ENCODE results near the gene DAP3.
"Not testable (repeated sequence)": the region's sequence is repeated elsewhere in the genome, so short reads cannot be mapped to it uniquely, and the experiment has no call there.

Gene DAP3

DNA sequence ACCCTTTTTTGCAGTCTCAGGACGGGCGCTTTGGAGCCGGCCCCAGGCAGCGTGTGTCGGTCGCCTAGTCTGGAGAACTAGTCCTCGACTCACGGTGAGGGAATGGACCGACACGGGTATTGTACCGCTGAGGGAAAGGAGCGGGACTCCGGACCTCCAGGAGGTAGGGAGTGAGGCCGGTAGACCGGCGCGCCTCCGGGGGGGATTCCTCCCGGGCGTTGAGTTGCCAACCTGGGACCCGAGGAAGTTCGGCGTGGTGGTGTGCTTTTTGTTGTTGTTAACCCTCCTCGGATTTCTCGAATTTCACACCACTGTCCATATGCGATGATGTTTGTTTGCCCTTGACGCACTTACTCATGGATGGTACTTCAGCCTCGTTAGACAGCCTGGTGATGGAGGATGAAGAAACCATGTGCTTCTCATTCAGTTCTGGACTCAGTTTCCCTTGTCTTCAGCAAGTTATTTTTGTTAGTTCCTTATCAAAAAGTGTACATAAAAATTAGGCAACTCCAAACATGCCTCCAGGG is at the start of gene DAP3:
Gene DAP3, plus strand, starts transcription at position 11 of the 527 bp plus-strand sequence. CDS start 20,689 bp downstream, outside the sequence.
- DNase-seq: not testable (repeated sequence)

DNA sequence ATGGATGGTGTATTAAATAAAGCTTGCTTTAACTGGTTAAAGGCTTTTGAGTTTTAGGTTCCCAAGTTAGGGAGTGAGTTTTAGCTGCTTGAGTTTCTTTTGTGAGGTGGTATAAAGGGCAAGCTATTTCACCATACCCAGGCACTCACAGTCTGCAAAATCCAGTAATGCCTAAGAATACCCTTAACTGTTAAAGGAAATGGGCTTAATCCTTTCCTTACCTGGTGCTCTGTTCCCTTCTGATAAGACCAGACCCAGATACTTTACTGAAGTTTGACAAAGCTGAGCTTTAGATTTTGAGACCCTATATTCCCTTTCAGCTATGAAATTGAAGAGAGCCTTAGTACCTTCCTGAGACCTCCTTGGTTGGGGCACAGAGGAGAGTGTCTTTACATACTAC is 48.5 kb upstream of the DAP3 start:
- no peak for DNase-seq

DNA sequence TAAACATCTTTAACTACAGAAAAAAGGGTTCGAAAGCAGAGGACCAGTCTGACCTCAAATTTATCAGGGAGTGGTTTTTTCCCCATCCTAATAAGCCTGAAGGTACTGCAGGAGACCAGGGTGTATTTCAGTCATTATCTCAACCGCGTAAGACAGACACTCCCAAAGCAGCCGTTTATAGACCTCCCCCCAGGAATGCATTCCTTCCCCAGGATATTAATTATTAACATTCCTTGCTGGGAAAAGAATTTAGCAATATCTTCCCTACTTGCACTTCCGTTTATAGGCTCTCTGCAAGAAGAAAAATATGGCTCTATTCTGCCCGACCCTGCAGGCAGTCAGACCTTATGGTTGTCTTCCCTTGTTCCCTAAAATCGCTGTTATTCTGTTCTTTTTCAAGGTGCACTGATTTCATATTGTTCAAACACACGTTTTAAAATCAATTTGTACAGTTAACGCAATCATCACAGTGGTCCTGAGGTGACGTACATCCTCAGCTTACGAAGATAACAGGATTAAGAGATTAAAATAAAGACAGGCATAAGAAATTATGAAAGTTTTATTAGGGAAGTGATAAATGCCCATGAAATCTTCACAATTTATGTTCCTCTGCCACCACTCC is 46.2 kb upstream of the DAP3 start:
- not testable (repeated sequence) for DNase-seq

DNA sequence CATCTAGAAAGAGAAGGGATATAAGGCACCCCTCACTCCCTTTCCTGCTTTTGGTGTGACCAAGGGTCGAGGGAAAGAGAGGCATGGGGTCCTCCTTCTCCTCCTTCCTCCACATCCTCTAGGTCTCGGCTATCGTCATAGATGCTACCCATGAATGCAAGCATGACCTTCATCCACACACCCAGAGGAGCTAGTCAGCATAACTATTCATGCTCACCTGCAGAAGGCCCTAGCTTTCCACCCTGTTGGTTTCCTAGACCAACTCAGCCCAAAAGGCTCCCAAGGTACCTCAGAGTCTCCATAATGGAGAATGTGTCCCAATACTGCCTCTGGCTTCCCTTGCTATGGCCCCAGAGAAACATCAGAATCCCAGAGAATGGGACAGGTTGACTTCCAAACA is 45.7 kb upstream of the DAP3 start:
- DNase-seq: no peak

DNA sequence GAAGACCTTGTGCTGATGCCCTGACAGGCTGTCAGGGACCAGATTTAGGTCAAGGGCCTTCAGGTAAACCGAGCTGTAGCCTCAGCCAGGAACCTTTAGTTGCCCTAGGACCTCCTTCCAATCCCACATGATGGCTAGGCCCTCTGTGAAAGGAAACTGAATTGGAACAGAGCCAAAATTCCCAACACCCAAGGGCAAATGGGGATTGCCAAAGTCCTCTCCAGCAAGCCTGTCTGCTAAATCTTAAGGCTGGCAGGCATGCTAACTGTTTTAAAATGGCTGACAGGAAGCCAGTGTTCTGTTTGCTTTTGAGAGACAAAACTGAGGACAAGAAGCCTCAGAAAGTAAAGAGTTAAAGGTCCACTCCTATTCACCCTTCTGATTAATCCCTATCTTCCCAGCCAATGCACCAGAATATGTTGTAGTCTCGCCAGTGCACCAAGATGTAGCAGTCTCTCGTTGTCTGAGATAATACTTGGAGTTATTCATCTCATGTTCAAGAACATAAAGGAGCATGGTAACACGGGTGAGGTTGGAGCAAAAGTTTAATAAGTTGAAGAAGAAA is 43.8 kb upstream of the DAP3 start:
- DNase-seq: no peak

DNA sequence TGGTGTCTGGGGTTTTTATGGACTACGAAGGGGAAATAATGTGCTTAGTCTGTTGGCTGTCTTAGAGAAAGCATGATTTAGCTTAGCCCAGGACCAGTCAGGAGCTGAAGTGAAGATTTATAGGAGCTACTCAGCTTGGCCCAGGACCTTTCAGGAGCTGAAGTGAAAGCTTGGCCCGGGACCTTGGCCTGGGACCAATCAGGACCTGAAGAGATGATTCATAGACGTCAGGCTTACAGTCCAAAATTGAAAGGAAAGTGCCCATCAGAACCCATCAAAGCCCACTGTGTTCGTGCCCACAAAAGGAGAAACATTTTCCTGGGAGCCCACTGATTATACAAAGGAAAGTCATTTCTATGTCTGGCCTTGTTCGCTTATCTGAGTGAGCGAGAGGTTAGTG is 43.2 kb upstream of the DAP3 start:
- DNase-seq: no peak

DNA sequence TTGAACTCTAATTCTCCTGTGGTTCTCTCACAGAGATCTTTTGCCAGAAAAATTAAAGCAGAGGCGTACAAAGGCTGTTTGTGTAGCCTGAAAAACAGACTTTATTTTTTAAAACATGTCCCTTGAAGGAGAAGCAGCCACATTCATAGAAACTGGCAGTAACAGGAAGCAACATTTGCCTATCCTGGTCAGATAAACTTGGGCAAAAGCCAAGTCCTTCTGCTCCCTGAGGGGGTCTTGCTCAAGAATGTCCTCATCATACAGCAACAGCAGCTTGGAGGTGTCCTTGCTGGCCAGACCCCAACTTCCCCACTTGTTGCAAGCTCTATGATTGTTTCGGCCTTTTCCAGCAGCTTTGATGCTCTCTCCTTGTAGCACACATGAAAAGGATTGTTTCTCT is 42.6 kb upstream of the DAP3 start:
- no peak for DNase-seq

DNA sequence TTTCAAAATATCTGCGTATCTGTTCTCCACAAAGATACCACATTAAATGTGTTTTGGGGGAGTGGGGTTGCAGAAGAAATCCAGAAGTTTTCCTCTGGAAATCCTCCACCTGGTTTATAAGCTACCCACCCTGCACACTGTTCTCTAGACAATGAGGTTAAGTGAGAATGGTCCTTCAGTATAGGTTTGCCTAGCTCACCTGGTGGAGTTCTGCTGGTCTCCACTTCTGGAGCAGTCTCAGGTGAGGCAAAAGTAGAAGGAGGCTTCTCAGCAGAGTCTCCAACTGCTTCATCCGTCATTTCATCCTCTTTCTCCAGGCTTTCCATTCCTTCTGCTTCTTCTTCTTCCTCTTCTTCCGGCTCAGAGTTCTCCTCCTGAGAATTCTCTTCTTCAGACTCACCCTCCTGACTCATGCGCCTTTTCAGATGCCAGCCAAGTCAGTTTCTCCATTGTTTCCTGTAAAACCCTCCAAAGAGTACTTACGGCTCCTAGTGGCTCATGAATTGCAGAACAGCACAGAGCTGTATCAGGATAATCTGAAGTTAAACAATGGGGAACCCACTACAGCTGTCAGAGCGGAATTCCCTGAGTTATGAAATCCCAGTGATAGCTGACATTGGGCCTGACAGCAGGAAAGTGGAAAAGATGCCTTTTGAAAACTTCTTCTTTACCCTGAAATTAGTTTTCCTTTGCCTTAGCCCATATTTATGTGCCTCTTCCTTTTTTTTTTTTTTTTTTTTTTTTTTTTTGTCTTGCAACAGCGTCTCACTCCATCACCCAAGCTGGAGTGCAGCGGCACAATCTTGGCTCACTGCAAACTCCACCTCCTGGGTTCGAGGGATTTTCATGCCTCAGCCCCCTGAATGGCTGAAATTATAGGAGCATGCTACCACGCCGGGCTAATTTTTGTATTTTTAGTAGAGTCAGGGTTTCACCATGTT is 40.4 kb upstream of the DAP3 start:
- no peak for DNase-seq

DNA sequence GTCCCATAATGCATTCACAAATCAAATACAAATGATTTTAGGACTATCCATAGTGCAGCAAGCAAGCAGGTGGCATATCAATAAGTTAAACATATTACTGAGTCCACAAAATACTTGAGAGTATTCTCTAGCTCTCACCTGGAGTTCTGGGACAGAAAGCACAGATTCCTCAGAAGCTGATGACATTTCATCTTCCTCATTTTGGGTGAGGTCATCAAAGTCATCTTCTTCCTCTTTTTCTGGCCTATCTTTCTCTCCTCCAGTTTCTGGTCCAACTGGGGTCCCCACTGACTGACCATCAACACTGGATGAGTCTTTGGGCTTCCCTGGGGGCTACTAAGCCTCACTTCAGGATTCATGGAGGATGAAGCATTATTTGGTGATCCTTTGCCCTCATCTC is 39.2 kb upstream of the DAP3 start:
- no peak for DNase-seq

DNA sequence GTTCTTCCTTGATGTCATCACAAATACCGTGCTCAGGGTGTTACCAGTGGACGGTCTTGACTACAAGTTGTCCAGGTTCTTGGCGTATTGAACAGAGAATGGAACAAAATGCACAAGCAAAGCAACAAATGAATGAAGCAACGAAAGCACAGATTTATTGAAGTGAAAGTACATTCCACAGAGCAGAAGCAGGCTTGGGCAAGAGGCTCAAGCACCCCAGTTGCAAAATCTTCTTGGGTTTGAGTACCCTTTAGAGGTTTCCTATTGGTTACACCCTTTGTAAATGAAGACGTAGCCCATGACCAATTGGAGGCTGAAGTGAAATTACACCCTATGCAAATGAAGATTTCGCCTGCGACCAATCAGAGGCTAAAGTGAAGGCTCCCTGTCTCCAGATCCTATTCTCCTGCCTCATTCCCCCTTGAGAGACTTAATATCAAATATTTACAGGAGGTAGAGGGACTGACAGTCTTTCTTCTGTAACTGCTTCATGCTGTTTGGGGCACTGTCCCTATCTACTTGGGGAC is 38.6 kb upstream of the DAP3 start:
- no peak for DNase-seq

DNA sequence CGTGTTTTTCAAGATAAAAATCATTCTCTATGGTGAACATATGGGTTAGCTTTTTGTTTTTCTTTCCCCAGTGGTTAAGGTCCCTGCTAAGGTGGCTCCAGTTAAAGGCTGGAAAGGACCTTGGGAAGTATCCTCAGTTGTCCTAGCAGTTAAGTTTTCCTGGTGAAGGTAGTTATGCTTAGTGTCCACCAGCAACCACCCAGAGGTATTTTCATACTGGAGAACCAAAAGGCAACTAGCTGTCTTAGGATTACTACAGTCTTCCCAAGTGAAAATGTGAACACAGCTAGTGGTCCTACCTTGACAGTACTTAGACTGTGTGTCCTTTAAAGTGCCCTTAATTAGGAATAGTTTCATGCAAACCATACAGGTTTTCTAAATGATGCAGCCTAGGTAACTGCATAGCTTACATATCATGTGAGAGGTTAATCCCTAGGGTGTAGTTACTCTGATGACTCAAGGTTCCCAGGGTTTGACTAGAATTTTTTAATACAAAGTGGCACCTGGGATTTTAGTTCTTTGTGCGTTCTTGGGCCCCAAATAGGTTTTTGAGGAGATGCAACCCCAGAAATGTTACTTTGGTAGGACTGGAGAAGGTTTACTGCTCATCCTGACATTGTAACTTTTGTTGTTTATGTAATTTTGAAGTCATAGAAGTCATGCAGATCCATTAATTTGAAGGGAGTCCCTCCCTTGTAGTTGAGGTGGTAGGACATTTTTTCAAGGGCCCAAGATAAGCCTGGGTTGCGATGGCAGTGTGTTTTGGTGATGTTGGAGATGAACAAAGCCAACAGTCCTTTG is 36.8 kb upstream of the DAP3 start:
- no peak for DNase-seq

DNA sequence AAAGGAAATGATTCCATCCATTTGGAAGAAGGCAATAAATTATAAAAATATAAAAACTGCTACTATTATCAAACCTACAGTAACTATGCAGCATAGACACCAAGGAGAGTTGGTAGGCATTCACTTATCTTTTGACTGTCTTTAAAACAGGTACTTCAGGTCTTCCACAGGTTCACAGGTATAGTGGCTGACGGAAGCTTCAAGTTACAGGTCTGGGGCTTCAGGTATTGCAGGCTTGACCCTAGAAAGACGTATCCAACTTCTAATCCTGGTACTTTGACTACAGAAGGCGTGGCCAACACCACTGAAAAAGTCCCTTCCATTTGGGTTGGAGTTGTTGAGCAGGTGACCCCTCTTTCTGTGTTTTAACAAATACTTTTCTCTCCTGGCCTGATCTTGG is 35.9 kb upstream of the DAP3 start:
- DNase-seq: no peak

DNA sequence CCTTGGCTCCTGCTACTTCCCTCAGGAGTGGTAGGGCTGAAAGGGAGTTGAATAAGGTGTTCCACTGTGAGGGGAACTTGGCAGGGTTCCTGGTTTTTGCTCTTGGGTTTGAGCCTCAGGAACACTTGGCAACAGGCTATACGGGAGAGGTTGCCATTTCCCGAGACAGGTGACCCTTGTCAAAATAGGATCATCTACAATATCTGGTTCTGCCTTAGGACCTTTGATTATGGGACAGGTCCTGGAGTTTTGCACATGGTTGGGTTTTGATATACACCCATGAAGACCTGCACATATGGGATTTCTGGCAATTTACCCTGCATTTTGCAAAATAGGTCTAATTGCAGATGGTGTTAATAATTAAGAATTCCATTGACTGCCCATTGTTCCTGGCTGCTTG is 31.4 kb upstream of the DAP3 start:
- DNase-seq: no peak

DNA sequence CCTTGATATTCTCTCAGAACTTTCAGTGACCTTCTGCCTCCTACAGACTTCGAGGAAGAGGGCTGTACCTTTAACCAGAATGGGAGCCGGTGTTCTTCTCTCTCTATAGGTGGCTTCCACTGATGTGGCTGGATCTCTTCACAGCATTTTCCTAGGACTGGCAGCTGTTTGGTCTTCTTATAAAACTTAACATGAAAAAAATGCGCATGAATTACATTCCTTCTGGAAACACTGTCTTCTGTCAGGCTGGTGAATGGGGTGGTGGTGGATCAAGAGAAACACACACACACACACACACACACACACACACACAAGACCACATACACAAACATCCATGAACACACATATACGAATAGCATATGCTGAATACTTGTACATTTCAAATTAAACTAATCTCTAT is 27.7 kb upstream of the DAP3 start:
- not testable (repeated sequence) for DNase-seq

DNA sequence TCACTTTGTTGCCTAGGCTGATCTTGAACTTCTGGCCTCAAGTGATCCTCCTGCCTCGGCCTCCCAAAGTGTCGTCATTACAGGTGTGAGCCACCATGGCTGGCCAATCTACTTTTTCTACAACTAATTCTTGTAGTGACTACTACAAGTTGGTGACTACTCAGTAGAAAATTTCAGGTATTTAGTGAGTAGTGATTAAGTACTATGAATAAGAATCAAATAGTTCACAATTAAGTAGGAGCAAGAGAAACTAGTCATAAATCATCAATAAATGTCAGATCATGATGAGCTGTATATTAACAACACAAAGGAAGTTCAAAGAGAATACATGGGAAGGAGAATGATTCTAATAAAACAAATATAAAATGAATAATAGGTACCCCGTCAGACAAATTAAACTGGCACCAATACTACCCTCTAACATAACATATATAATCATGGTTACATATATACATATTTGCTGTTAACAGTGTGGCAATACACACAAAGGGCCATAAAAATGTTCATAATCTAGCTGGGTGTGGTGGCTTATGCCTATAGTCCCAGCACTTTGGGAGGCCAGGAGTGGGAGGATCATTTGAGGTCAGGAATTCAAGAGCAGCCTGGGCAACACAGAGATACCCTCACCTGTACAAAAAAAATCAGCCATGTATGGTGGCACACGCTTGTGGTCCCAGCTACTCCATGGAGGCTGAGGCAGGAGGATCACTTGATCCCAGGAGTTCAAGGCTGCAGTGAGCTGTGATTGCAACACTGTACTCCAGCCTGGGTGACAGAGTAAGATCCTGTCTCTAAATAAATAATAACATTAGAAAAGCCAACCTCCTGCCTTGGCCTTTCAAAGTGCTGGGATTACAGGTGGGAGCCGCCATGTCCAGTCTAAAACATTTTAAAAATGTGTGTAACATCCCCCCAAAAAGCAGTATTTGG is 19.4 kb upstream of the DAP3 start:
- no peak for DNase-seq

DNA sequence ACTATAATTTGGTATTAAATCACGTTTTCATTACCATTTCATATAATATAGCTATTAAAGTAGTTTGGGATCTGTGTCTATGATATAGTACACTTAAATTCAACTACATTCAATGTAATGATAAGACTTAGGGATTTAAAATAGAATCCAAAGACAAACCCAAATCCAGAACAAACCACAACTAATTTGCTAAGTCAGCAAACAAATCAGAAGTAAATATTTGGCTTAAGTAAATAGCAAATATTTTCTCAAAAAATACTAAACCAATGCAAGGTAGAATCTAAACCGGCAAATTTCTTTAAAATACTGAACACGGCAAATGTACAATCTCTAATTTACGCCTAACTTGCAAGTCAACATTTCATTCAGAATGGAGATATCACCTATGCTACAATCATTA is 17.1 kb upstream of the DAP3 start:
- DNase-seq: no peak

DNA sequence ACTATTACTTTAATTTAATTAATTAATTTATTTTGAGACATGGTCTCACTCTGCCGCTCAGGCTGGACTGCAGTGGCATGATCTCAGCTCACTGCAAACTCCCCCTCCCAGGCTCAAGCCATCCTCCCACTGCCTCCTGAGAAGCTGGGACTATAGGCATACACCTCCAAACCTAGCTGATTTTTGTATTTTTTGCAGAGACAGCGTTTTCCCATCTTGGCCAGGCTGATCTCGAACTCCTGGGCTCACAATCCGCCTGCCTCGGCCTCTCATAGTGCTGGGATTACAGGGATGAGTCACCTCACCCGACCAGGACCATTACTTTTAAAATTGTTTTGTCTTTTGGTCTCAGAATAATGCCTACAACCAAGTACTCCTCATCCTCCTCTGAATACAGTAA is 15.9 kb upstream of the DAP3 start:
- DNase-seq: no peak

DNA sequence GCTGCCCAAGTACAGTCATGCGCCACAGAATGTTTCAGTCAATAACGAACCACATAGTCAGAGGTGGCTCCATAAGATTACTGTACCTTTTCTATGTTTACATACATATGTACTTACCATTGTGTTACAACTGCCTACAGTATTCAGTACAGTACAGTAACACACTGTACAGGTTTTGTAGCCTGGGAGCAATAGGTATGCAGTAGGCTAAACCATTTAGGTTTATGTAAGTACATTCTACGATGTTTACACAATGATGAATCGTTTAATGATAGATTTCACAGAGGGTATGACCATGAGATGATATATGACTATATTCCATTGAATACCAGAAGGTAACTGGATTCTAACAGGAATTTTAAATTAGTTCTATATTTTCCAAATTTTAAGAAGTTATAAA is 10.9 kb upstream of the DAP3 start:
- no peak for DNase-seq

DNA sequence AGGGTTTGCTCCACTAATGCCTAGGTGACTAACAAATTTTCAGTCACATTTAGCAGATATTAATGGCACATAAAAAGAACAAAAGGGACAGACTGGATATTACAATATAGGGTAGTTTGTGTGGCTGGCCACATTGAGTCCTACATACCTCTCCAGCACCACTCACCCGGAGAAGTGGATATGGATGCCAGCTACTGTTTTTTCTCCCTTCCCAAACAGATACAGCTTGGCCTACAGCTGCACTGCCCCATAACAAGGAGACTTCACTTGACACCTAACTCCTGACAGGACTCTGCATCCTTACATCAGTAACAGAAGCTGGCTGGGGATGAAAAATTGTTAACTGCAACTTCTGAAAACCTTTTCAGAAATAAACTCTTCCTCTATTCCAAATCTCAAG is 9.9 kb upstream of the DAP3 start:
- DNase-seq: not testable (repeated sequence)

DNA sequence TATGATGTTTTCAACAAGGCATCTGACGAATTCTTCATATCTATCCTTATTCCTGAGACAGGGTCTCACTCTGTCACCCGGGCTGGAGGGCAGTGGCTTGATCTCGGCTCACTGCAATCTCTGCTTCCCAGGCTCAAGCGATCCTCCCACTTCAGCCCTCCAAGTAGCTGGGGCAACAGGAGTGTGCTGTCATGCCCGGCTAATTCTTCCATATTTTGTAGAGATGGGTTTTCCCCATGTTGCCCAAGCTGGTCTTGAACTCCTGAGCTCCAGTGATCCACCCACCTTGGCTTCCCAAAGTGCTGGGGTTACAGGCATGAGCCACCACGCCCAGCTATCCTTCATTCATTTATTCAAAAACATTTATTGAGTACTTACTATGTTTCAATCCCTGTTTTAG is 8.4 kb upstream of the DAP3 start:
- DNase-seq: no peak

DNA sequence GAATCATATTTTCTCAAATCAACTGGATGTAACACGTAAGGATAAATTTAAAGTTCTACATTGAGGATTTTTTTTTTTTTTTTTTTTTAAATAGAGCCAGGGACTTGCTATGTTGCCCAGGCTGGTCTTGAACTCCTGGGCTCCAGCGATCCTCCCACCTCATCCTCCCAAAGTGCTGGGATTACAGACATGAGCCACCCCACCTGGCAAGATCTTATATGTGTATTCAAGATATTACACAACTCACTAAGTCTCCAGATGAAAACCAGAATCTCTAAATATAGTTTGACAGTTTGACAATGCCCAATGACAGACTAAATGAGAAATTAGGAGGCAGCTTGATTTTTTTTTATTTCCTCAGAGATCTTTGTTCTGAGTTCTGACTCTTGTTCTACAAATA is 7.1 kb upstream of the DAP3 start:
- DNase-seq: no peak
